ENCODE results near the gene PP2D1.
"Not testable (repeated sequence)": the region's sequence is repeated elsewhere in the genome, so short reads cannot be mapped to it uniquely, and the experiment has no call there.

The PP2D1 gene

GRCh38 chr3:20012164-20012563, at the start of gene PP2D1:
TSS of gene PP2D1 (minus strand) at chr3:20012264. CDS start at chr3:20012072, 192 bp downstream.
- no peak for DNase-seq

GRCh38 chr3:20060974-20061685, 49.1 kb upstream of the PP2D1 start:
- DNase-seq, result no peak

- DNase-seq, result no peak
Observed at GRCh38 chr3:20059929-20060328, 47.9 kb upstream of the PP2D1 start.

- DNase-seq, result no peak
Observed at GRCh38 chr3:20057612-20058180, 45.6 kb upstream of the PP2D1 start.

GRCh38 chr3:20056725-20057611, 44.9 kb upstream of the PP2D1 start:
- no peak for DNase-seq

GRCh38 chr3:20055842-20056241, 43.8 kb upstream of the PP2D1 start:
- no peak for DNase-seq

- DNase-seq, result no peak
Observed at GRCh38 chr3:20055020-20055775, 43.1 kb upstream of the PP2D1 start.

GRCh38 chr3:20054549-20054987, 42.5 kb upstream of the PP2D1 start:
- no peak for DNase-seq

- DNase-seq, result no peak
Observed at GRCh38 chr3:20052851-20053250, 40.8 kb upstream of the PP2D1 start.

- no peak for DNase-seq
Observed at GRCh38 chr3:20051123-20051806, 39.2 kb upstream of the PP2D1 start.

GRCh38 chr3:20047976-20048883, 36.2 kb upstream of the PP2D1 start:
- DNase-seq, result no peak

GRCh38 chr3:20047341-20047779, 35.3 kb upstream of the PP2D1 start:
- no peak for DNase-seq

GRCh38 chr3:20046556-20046955, 34.5 kb upstream of the PP2D1 start:
- DNase-seq, result no peak

- DNase-seq, result not testable (repeated sequence)
Observed at GRCh38 chr3:20045141-20045540, 33.1 kb upstream of the PP2D1 start.

GRCh38 chr3:20043825-20044224, 31.8 kb upstream of the PP2D1 start:
- no peak for DNase-seq

- peak; percentile 7 for DNase-seq
Observed at GRCh38 chr3:20043396-20043795, 31.3 kb upstream of the PP2D1 start.

- no peak for DNase-seq
Observed at GRCh38 chr3:20042331-20042730, 30.3 kb upstream of the PP2D1 start.

GRCh38 chr3:20041197-20041780, 29.2 kb upstream of the PP2D1 start:
- no peak for DNase-seq

- peak; percentile 23 for DNase-seq
Observed at GRCh38 chr3:20040548-20041196, 28.6 kb upstream of the PP2D1 start.

Measured in cortex of kidney (tissue), 1 donor.